CD4-positive, alpha-beta T cell treated with Interleukin-10 for 1 hour (primary cell): ENCODE results near the gene DPF1.
"Not testable (repeated sequence)": the region's sequence is repeated elsewhere in the genome, so short reads cannot be mapped to it uniquely, and the experiment has no call there.

Source experiments
- DNase-seq: peaks from one replicate; pipeline ENCODE4 v3.0.0-alpha.2; 2020

The DPF1 gene

DNA sequence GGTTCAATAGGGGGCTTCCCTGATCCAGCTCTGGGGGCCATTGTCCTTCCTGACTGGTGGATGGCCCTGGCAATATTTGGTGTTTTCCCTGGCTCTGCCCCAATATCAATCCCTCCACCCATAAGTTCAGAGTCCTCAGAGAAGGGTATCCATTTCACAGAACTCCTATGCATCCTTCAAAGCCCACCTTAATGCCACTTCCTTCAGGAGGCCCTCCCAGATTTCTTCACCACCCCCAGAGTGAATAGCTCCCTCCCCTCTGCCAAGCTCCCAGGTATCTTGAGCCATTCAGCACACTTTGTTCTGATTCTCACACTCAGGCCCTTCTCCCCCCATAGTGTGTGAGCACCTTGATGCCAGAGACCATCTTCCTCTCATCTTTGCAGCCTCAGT lies 26.4 kb upstream of the DPF1 start:
- no peak for DNase-seq

DNA sequence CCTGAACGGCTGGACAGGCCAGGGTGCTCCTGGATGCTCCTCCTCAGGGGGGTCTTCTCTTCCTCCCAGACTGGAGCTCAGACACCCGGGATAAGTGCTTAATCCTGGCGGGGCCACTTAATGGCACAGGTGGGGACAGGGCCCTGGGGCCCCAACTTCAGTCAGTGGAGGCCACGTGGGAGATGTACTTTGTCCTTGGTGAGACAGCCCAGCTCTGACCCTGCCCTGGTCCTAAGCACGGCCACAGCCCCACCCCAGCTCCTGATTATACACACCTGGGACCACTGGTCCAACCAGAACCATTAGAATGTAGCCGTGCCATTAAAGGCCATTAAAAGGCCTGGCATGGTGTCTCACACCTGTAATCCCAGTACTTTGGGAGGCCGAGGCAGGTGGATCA lies 24.4 kb upstream of the DPF1 start:
- no peak for DNase-seq

DNA sequence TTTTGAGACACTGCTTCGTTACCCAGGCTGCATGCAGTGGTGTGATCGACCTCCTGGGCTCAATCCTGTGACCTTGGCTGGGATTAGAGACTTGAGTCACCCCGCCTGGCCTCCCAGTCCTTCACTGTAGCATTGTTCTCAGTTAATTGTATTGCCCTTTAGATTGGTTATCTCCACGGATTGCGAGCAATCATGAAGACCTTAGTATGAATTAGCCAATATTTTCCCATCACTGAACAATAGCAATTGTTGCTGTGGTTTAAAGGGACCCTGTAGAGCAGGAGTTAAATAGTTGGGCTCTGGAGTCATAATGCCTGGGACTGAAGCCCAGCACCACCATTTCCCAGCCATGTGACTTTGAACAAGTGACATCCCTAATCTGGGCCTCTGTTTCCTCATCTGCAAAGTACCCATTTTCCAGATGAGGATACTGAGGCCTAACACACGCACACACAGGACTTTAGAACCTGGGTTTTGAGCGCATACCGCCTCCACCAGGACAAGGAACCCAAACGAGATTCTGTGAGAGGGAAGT lies 23.8 kb upstream of the DPF1 start:
- DNase-seq: no peak

DNA sequence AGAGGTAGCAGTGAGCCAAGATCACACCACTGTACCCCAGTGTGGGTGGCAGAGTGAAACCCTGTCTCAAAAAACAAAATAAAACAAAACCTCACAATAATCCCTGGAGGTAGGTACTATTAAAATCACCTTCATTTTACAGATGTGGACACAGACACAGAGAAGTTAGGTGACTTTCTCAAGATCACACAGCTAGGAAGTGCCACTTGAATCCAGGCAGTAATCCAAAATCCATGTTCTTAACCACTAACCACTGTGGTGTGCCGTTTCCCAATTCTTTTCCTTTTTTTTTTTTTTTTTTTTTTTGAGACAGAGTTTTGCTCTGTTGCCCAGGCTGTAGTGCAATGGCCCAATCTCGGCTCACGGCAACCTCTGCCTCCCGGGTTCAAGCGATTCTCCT lies 23.1 kb upstream of the DPF1 start:
- DNase-seq: no peak

DNA sequence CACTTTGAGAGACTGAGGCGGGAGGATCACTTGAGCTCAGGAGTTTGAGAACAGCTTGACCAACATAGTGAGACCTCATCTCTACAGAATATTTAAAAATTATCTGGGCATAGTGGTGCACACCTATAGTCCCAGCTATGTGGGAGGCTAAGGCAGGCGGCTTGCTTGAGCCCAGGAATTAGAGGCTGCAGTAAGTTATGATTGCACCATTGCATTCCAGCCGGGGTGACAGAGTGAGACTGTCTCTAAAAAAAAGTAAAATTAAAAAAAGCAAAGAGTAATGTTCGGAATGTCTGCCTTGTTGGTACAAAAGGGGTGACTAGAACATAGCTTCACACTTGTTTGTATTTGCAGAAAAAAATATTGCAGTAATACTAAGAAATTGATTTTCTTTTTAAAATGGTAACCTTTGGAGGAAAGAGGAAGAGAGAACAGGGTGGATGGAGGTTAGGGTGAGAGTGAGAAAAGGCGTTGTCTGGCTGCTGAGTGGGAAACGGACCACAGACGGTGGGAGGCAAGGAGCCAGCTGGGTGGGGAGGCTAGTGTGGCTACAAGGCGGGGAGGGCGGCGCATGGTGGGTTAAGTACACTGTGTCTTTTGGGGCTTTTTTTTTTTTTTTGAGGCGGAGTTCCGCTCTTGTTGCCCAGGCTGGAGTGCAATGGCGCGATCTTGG lies 21.9 kb upstream of the DPF1 start:
- no peak for DNase-seq

DNA sequence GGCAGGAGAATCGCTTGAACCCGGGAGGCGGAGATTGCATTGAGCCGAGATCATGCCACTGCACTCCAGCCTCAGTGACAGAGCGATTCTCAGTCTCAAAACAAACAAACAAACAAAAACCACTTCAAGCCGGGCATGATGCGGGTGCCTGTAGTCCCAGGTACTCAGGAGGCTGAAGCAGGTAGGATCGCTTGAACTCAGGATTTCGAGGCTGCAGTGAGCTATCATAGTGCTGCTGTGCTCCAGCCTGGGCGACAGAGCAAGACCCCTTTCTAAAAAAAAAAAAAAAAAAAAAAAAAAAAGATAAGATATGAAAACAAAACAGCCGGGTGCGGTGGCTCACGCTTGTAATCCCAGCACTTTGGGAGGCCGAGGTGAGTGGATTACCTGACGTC lies 19.3 kb upstream of the DPF1 start:
- DNase-seq: no peak

DNA sequence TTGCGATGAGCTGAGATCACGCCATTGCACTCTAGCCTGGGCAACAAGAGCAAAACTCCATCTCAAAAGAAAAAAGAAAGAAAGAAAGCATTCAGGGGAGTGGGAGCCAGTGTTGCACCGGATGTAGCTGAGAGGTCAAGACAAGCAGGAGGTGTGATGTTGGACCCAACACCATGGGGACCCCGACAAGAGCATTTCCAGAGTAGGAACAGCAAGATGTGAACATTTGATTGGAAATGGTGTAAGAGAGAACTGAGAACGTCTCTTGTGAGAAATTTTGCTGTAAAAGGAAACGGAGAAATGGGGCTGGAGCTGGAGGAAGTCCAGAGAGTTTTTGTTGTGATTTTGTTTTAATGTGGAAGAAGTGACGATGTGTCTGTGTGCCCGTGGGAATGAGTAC lies 15.8 kb upstream of the DPF1 start:
- DNase-seq: no peak

DNA sequence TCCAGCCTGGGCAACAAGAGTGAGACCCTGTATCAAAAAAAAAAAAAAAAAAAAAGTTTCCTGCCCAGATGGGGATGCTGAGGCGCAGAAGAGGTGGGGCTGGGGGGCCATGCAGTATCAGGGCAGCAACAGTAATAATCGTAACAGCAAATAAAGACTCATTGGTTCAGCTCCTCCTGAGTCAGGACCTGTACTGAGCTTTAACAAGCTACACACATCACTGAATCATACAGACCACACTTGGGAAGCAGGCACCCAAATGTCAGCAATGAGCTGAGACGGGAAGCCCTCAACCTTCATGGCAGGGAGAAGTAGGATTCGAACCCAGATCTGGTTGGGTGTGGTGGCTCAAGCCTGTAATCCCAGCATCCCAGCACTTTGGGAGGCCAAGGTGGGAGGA lies 10.6 kb upstream of the DPF1 start:
- no peak for DNase-seq

DNA sequence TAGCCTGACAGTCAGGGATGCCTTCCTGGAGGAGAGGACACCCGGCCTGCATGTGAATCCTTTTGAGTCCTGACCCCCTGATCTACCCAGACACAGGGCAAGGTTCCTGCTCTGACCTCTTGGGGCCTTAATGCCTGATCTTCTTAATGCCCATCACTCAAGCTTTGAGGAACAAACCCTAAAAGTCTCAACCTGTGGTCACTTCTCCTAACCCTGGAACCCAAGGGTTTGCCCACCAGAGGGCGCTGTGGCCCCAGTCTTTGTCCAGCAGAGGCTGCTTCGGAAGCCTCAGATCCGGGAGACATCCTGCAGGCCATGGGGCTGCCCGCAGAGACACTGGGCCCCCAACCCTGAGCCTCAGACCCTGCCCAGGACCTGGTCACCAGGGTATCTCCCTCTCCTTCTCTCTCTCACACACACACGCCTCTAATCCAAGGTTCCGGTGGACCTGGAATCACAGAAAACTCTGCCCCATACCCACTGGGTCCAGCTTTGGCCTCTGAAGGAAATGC lies 9.8 kb upstream of the DPF1 start:
- DNase-seq: peak; percentile 73

DNA sequence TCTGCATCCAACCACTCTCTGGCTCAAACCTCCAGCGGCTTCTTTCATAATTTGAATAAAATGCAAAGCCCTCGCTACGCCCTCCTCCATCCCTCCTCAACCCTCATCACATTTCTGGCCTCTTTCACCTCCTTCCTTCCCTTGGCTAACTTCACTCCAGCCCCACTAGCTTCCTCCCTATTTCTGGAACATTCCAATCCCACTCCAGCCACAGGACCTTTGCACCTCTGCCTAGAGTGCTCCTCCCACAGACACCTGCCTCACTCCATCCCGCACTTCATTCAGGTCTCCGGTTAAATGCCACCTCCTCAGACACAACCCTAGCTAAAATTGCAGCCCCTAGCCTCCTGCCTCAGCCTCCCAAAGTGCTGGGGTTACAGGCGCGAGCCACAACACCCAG lies 7.9 kb upstream of the DPF1 start:
- DNase-seq: no peak

DNA sequence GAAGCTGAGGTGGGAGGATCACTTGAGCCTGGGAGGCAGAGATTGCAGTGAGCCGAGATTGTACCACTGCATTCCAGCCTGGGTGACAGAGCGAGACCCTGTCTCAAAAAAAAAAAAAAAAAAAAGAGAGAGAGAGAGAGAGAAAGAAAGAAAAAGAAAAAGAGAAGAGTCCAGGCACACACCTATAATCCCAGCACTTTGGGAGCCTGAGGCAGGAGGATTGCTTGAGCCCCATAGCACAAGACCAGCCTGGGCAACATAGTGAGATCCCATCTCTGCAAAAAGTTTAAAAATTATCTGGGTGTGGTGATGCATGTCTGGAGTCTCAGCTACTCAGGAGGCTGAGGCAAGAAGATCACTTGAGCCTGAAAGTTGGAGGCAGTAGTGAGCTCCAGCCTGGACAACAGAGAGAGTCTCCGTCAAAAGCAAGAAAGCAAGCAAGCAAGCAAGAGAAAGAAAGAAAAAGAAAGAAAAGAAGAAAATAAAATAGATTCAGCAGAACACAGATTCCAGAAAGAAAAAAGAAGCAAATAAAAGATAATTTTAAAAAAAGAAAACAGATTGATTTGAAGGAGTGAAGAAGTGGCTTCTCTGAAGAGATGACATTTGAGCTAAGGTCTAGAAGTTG lies 6.6 kb upstream of the DPF1 start:
- not testable (repeated sequence) for DNase-seq

DNA sequence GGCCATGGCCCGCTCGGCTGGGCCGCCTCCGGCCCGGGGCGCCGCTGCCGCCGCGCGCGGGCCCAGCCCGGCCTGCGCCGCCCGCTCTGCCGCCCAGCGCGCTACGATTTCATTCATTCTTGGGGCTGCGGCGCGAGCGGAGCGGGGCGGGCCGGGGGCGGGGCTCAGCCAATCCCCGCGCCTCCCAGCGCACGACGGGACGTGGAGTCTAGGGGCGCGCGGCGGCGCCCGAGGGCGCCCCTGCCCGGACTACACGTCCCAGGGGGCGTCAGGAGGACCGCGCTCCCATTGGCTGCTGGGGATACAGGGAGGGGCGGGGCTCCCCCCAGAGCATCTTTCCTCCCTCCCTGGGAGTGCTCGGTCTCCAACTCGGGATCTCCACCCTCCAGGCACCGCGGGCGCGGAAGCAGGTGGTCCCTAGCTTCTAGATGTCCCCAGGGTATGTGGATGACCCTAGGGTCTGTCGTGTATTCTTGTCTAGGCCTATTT lies 5.6 kb upstream of the DPF1 start:
- DNase-seq: peak; percentile 71

DNA sequence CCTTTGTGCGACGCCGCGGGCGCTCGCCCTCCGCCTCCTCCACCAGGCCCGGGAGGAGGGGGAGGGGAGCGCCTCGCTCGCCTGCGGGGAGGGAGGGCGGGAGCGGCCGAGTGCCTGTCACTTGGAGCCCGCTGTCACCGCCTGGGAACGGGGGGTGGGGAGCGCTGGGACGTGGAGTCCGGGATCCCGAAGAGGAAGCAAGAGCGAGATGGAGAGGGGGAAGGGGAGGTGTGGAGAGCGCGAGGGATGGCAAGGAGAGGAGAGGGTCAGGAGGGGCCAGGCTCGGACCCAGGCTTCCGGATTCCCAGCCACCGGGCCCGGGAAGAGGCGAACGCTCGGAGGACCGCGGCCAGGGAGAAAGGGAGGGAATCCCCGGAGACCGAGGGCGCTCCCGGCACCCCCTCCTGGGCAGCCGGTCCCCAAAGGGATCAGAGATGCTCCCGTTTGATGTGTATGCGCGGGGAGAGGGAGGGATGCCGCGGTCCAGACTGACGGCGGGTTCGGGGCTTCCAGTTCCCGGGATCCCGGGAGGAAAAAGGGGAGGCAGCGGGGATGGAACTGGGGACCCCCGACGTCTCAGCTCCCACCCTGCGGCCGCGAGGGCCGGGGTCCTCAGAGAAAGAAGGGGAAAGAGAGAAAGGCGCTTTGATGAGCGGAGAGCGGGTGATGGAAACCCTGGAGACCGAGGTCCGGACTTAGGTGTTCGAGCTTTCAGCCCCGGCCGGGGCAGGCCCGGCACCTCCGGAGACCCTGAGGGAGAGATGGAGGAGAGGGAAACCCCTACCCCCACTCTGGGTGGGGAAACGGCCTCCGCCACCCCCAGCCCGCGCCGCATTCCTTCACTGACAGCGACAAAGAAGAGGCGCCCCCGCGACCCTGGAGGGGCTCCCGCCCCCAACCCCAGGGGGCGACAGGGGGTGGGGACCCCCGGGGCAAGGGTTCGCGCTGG lies 4.7 kb upstream of the DPF1 start:
- DNase-seq: no peak

DNA sequence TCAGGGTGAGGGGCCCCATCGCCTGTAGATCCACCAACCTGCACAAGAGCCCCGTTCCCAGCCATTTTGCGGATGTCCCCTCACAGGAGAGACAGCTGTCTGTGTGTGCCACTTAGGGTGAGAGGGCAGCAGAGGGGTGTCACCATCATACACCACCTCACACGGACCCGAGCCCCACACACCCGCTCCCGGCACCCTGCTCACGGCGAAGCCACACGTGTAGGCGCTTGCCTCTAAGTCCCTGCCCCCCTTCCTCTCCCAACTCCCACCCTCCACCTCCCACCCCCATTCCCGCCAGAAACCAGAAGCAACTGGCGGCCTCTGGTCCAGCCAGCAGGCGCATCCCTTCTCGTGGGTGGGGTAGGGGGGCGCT lies 4.0 kb upstream of the DPF1 start:
- no peak for DNase-seq

DNA sequence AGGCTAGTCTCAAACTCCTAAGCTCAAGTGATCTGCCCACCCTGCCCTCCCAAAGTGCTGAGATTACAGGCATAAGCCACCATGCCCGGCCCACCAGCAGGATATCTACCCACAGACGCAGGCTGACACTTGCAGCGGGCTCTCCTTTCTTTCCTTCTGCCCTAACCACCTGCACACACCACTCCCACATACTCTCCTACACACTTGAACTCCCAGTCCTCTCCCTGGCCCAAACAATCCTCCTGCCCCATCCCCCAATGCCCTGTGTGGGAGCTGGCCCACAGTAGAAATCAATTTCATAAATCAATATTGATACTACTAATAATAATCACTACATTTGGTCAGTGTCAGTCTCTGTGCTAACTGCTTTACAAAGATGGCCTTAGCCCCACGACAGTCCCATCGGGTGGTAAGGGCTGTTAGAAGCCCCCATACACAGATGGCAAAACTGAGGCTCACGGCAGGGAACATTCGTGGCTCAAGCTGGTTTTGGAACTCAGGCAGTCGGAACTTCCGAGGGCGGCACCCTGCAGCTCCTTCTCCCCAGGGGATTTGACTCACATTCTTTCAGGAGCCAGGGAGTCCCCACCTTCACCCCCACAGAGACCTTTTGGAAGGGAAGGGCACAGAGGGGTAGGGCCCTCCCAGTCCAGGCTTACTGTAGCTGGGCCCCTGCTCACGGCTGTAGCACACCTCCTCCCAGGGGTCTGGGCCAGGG lies 3.4 kb upstream of the DPF1 start:
- DNase-seq: no peak

DNA sequence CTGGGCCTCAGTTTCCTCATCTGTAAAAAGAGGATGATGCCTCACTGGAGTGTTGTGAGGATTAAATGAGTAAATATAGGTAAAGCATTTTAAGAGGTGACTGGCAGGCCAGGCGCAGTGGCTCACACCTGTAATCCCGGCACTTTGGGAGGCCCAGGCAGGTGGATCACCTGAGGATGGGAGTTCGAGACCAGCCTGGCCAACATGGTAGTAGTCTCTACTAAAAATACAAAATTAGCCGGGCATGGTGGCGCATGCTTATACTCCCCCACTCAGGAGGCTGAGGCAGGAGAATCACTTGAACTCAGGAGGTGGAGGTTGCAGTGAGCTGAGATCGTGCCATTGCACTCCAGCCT lies 819 bp upstream of the DPF1 start:
- not testable (repeated sequence) for DNase-seq

DNA sequence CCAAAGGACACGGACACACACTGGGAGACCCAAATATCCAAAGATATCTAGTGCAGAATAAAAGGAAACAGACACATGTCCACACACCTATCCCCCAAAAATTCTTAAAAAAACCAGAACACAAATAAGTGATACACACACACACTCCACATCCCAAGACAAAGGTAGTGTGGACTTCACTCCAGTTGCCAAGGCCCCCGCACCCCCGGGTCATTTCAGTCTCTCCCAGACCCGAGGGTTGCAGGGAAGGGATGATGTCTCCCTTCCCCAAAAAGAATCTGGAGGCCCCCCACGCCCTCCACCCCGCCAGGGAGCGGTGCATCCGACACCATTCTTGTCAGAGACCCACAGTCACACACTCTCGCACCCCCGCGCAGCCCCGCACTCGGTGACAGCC lies 407 bp downstream of the DPF1 start:
- no peak for DNase-seq

DNA sequence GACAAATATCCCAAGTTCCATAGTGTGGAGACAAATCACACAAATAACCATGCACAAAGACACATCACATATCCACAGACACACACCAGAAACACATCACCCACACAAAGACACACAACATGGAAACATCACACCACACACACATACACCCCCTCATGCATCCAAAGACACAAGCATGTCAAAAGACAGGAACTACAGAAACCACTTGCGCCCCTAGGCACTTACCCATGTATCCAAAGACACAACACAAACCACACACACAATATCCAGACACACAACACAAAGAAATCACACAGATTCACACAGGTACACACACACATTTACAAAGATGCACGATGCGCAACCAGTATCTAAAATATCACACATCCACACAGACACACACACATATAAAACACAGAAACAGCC lies 901 bp downstream of the DPF1 start:
- no peak for DNase-seq

DNA sequence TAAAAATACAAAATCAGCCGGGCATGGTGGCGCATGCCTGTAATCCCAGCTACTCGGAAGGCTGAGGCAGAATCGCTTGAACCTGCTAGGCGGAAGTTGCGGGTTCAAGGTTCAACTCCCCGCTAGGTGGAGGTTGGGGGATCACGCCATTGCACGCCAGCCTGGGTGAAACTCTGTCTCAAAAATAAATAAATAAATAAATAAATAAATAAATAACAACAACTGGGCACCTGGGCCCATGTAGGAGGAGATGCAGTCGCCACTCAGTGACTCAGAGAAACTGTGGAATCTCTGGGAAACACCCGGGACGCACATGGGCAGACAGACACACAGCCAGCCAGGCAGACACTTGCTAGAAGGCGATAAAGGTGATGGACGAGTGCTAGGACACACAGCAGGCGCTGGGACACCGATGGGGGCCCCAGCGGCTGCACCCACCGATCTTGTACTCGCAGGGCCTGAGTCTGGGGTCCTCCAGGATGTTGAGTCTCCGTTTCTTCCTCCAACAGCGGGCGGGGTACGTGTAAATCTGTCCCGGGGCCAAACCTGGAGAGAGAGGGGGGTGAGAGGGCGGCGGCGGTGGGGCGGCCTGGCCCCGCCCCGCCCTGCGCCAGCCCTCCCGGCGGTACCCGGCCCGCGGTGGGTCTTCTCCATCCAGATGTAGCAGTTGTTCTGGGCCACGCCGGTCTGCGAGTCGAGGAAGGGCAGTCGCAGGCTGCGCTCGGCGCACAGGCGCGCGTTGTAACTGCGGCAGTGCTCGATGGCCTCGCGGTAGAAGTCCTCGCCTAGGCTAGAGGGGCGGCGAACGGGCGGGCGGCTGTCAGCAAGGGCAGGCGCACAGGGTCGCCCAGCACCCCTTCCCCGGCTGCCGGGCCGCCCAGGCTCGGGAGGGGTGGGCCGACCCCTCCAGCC lies 1.8 kb downstream of the DPF1 start:
- DNase-seq: no peak

DNA sequence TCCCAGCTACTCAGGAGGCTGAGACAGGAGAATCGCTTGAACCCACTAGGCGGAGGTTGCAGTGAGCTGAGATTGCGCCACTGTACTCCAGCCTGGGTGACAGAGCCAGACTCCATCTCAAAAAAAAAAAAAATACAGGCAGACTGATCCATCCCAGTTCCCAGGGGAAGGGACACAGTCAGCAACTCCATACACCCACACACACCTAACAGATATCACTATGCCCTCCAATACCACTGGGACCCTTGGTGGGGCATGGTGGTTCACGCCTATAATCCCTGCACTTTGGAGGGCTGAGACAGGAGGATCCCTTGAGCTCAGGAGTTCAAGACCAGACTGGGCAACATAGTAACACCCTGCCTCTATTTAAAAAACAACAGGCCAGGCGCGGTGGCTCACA lies 2.6 kb downstream of the DPF1 start:
- no peak for DNase-seq

DNA sequence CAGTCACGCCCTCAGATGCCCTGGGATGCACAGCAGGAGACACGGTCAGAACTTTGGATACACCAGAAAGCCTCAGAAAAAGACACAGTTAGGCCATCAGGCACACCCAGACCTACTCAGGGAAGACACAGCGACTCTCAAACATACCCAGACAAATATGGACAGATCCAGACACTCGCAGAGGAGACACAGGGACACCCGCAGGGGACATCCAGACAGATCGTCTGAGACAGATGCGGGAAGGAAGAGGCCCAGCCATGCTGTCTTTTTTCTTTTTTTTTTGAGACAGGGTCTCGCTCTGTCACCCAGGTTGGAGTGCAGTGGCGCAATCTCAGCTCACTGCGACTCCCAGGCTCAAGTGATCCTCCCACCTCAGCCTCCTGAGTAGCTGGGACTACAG lies 4.8 kb downstream of the DPF1 start:
- DNase-seq: no peak

DNA sequence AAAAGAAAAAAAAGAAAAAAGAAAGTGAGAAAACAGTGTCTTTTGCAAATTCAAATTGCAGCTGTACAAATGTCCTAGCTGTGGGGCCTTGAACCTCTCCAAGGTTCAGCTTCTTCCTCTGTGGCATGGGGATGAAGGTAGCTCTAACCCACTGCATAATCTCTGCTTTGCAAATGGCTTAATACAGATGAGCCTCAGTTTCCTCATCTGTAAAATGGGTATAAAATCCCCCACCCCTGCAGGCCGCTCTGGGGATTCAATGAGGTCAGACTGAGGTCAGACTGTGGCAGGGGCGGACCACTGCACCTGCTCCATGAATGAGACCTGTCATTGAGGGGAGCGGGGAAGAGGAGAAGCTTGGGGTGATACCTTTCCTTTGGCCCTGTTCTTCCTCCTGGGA lies 5.8 kb downstream of the DPF1 start:
- no peak for DNase-seq
